Right cardiac atrium (tissue), 5 donors: ENCODE data around the gene TBX21. TPM values are rescaled to one million over a fixed set of nuclear protein-coding genes. Genes with fewer than 3 reads are reported as not detected.
A peak's percentile ranks its signal among the peaks of the same experiment; 100 is the strongest.

Source experiments
- ATAC-seq, 2 donors: fragments of 200-7000 bp; cut with Tn5 transposase; one replicate each; pipeline versions ENCODE4 v1.8.0 to v1.9.1; 2020; ENCODE audit warnings: moderate library complexity in 2 of 2, mild to moderate bottlenecking in 1 of 2
- DNase-seq, 3 donors: peaks; one replicate each; pipeline ENCODE4 v3.0.0-alpha.2; 2020
- H3K27ac ChIP-seq: one replicate; pipeline ENCODE4 v1.5.1; 2013; ENCODE audit warnings: mild to moderate bottlenecking, low read length, control low read depth, moderate library complexity
- H3K27me3 ChIP-seq: one replicate; pipeline ENCODE4 v1.6.1; 2013; ENCODE audit not compliant: control insufficient read depth, insufficient read depth
- H3K4me1 ChIP-seq: one replicate; pipeline ENCODE4 v1.6.1; 2013; ENCODE audit warnings: low read length; ENCODE audit not compliant: control insufficient read depth, insufficient read depth
- H3K4me3 ChIP-seq: one replicate; pipeline ENCODE4 v1.5.1; 2013; ENCODE audit warnings: low read length, control low read depth
- H3K9me3 ChIP-seq: one replicate; pipeline ENCODE4 v1.6.1; 2013; ENCODE audit warnings: low read length; ENCODE audit not compliant: control insufficient read depth
- WGBS: extraction: QIAGEN DNeasy Blood & Tissue Kit; methylation state at CpG from one replicate; pipeline ENCODE4 v1.1.7; 2013; 5-methylcytosine and 5-hydroxymethylcytosine counted together
- intact Hi-C, 4 donors: fragments of 100-400 bp; cut with DNase I; formaldehyde crosslinking; loops; one replicate each; pipeline versions ENCODE4 v1.11.0 to v1.14.0; 2022 to 2023
- polyA plus RNA-seq: library from polyadenylated mRNA; stranded (reverse); fragments of 200-250 nt; gene quantifications from one replicate; pipeline ENCODE4 v1.2.3, GENCODE V29; 2013
- total RNA-seq, 4 donors: library from RNA; stranded (reverse); fragmentation: NEBNext Ultra II Directional; extraction: Animal tissue kit (Norgen Biotek cat#: 25700); gene quantifications; one replicate each; pipeline ENCODE4 v1.2.1, GENCODE V29; 2021
- donor health status: healthy with polysubstance abuse.
- donor health status: DM: no; HTN: yes; CAD: no.
- donor health status: DM: no; HTN: no; CAD: no.
- donor health status: DM: no; HTN: yes; CAD: no; lungs with severe emphysema.
- donor health status: DM: yes; HTN: yes; CAD: no.

The TBX21 gene
- total and polyA plus RNA-seq, 5 donors: 0.14 to 0.60 (median 0.26) TPM; not detected in 1

- Histone ChIP-seq H3K4me3 (no peak overlapping the region), H3K27ac (no peak overlapping the region), H3K9me3 (no peaks in the 10 kb centered on the region), H3K4me1 (peaks cover 16% of the 10 kb centered on the region), H3K27me3 (no peaks in the 10 kb centered on the region)
- ATAC-seq: no peak
- intact Hi-C loops: loop anchor here in 1 of 4 donors (10.0 kb wide), 1 partner anchor 87 kb away; no protein-coding TSS in a partner anchor
- DNase-seq: no peak
- WGBS: 70% methylated on average over 3 of the region's 3 CpGs
Measured at GRCh38 chr17:47707884-47708283, 25.2 kb upstream of the TBX21 start.

DNA sequence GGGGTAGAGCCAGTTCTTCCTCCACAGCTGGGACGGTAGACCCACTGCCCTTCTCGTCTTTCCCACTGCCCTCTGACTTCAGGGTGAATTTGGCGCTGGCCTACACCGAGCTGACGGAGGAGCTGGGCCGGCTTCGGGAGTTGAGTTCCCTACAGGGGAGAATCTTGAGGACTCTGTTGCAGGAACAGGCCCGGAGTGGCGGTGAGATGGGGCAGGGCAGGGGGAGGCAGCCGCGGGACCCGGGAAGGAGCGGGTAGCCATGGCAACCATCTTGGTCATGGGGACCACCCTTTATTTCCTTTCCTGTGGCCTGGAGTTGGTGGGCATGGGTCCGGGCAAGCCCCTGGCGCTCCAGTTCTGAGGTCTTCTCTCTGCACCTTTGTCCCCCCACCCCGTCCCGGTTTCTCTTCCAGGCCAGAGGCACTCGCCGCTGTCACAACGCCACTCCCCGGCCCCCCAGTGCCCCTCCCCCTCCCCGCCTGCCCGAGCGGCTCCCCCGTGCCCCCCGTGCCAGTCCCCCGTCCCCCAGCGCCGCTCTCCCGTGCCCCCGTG lies 24.6 kb upstream of the TBX21 start:
- Histone ChIP-seq H3K9me3 (no peaks in the 10 kb centered on the region), H3K27ac (no peak overlapping the region), H3K4me3 (peak overlapping the region; percentile 36), H3K4me1 (peaks cover 16% of the 10 kb centered on the region), H3K27me3 (no peaks in the 10 kb centered on the region)
- ATAC-seq: no peak
- 56% methylated on average over 31 of the region's 31 CpGs for WGBS
- intact Hi-C loops: loop anchor here in 1 of 4 donors (10.0 kb wide), 1 partner anchor 86 kb away; no protein-coding TSS in a partner anchor
- no peak for DNase-seq

DNA sequence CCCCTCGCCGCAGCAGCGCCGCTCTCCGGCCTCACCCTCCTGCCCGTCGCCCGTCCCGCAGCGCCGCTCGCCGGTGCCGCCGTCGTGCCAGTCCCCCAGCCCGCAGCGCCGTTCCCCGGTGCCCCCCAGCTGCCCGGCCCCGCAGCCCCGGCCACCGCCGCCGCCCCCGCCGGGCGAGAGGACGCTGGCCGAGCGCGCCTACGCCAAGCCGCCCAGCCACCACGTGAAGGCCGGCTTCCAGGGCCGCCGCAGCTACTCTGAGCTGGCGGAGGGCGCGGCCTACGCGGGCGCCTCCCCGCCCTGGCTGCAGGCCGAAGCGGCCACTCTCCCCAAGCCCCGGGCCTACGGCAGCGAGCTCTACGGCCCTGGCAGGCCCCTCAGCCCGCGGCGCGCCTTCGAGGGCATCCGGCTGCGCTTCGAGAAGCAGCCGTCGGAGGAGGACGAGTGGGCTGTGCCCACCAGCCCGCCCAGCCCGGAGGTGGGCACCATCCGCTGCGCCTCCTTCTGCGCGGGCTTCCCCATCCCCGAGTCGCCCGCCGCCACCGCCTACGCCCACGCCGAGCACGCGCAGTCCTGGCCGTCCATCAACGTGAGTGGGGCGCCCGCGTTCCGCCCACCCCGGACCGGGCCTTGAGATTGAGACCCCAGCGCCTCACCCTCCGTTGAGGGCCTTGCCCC lies 24.0 kb upstream of the TBX21 start:
- DNase-seq: peak; percentile 59 to 88 (median 87)
- Histone ChIP-seq H3K27ac (no peak overlapping the region), H3K9me3 (no peaks in the 10 kb centered on the region), H3K27me3 (no peaks in the 10 kb centered on the region), H3K4me1 (peaks cover 16% of the 10 kb centered on the region), H3K4me3 (peak overlapping the region; percentile 36)
- intact Hi-C loops: loop anchor here in 1 of 4 donors (10.0 kb wide), 1 partner anchor 86 kb away; no protein-coding TSS in a partner anchor
- 54% methylated on average over 89 of the region's 89 CpGs for WGBS
- peak; percentile 57 to 84 for ATAC-seq

DNA sequence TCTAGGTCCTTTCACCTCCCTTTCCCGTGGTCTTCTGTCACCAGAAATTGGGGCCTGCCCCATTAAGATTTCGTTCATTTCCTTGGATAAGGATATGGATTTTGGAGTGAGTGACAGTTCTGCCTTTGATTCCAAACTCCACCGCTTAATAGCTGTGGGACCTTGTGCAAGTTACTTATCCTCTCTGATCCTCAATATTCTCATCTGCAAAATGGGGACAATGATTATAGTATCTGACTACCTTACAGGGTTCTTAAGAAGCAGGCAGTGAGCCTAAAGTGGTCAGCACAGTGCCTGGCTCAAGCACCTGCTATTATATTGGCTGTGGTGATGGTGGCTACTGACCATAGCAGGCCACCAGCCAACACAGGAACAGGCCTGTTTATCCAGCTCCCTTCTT lies 23.4 kb upstream of the TBX21 start:
- Histone ChIP-seq H3K27ac (no peak overlapping the region), H3K27me3 (no peaks in the 10 kb centered on the region), H3K4me1 (peaks cover 16% of the 10 kb centered on the region), H3K9me3 (no peaks in the 10 kb centered on the region), H3K4me3 (no peak overlapping the region)
- WGBS: 89% methylated on average over 3 of the region's 3 CpGs
- DNase-seq: no peak
- intact Hi-C loops: loop anchor here in 1 of 4 donors (10.0 kb wide), 1 partner anchor 85 kb away; no protein-coding TSS in a partner anchor
- ATAC-seq: no peak

- no peak for ATAC-seq
- Histone ChIP-seq H3K27ac (no peak overlapping the region), H3K4me1 (peaks cover 11% of the 10 kb centered on the region), H3K4me3 (no peak overlapping the region), H3K27me3 (no peaks in the 10 kb centered on the region), H3K9me3 (no peaks in the 10 kb centered on the region)
- intact Hi-C loops: no loop called here
- 91% methylated on average over 15 of the region's 15 CpGs for WGBS
- peak in 1 of 3 donors; percentile 35 for DNase-seq
Measured at GRCh38 chr17:47711366-47712099, 21.5 kb upstream of the TBX21 start.

DNA sequence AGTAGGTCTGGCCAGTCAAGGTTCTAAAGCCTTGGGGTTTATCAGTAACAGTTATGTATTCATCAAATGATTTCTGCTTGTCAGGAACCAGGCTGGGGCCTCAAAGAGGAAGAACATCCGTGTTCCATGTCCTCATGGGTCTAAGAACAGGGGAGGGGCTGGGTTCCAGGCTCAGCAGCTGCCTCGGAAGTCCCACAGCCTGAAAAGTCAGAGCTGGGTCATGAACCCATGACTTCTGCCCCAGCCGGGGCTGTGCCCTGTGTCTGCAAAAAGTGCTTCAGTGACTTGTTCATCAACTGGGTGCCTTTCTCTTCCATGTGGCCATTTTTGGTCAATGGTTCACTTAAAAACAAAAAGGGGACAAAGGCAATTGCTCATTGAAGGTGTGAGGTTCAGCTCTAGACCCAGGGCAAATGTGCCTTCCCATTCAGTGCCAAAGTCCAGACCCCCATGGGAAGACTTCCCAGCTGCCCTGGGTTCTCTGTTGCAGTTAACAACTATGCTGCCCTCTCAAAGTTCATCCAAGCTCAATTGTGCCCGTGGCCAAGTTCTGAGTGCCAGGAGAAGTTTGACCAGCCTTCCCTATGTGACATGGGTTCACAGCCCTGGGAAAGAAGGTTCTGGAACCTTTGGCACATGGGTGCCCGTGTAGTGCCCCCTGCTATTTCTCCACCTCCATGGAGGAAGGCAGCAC lies 20.6 kb upstream of the TBX21 start:
- no peak overlapping the region for H3K27ac ChIP-seq
- H3K4me3 ChIP-seq: no peak overlapping the region
- no peak for DNase-seq
- no peaks in the 10 kb centered on the region for H3K9me3 ChIP-seq
- no peaks in the 10 kb centered on the region for H3K27me3 ChIP-seq
- 51% methylated on average over 5 of the region's 5 CpGs for WGBS
- intact Hi-C loops: no loop called here
- no peak for ATAC-seq
- peaks cover 3% of the 10 kb centered on the region for H3K4me1 ChIP-seq

DNA sequence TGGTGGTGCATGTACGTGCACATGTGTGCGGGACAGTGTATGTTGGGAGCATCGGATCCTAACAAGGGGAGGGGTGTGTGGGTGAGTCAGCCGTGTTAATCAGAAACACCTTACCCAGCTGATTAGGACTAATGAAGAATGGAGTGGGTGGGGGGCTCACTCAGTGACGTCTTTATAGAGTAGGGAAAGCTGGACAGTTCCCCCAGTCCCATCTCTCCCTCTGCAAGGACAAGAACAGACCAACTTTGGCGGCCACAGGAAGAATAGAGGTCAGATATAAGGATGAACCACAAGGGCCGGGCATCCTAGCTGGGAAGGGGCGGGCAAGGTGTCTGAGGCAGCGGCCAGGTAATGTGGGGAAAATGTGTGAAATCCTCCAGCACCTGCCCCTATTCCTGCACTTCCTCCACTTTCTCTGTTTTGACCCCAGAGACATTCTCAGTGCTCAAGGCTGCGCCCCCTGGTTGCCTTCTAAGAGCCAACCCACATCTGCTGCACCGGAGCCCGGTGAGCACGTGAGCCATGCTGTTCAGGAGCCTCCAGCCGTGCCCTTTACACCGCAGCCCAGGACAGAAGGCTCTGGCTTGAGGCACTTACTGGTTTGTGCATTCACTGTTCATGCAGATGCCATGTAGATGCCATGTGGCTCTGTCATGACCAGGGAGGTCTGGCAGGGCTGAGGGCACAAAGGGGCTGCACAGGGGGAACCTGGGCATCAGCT lies 18.9 kb upstream of the TBX21 start:
- no peak overlapping the region for H3K27ac ChIP-seq

GRCh38 chr17:47714773-47715396 lies 18.2 kb upstream of the TBX21 start:
- Histone ChIP-seq H3K27me3 (no peaks in the 10 kb centered on the region), H3K9me3 (no peaks in the 10 kb centered on the region), H3K4me1 (no peaks in the 10 kb centered on the region), H3K27ac (no peak overlapping the region), H3K4me3 (no peak overlapping the region)
- no peak for ATAC-seq
- intact Hi-C loops: no loop called here
- no peak for DNase-seq
- WGBS: 71% methylated on average over 6 of the region's 6 CpGs

More for the DNA sequence above, 18.9 kb upstream of the TBX21 start:
- H3K27me3 ChIP-seq: no peaks in the 10 kb centered on the region
- H3K4me1 ChIP-seq: no peaks in the 10 kb centered on the region
- DNase-seq (no peak), ATAC-seq (no peak)
- 43% methylated on average over 15 of the region's 15 CpGs for WGBS
- H3K9me3 ChIP-seq: no peaks in the 10 kb centered on the region
- intact Hi-C loops: no loop called here
- no peak overlapping the region for H3K4me3 ChIP-seq

DNA sequence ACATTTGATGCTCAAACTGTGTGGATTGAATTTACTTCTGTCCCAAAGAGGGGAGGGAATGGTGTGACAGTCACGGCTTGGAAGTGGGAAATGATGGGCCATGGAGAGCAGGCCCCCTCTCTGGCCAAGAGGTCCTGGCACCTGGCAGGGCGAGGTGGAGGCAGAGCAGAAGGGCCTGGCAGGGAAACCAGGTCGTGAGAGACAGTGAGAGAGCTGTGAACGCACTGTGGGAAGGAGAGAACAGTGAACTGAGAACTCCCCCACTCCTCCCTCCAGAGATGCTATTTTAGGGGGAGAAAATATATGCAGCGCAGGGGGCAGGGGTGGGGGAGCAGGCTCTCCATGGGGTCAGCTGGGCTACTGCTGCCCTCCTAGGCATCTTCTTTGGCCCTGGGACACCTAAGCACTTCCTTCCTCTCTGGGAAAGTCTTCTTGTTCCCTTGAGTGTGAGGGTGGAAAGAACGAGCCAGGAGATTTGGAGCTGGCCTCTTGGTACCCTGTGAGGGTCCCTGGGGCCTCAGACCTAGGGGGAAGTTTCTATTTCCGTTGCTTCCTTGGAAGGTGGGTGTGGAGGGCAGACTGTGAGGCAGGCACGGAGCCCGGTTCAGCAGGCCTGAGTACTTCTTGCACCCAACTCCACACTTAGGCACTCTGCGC lies 17.2 kb upstream of the TBX21 start:
- H3K27me3 ChIP-seq: no peaks in the 10 kb centered on the region
- H3K27ac ChIP-seq: no peak overlapping the region
- 59% methylated on average over 10 of the region's 10 CpGs for WGBS
- no peak for ATAC-seq
- no peaks in the 10 kb centered on the region for H3K4me1 ChIP-seq
- intact Hi-C loops: no loop called here
- no peaks in the 10 kb centered on the region for H3K9me3 ChIP-seq
- no peak for DNase-seq
- H3K4me3 ChIP-seq: no peak overlapping the region

- no peak overlapping the region for H3K4me3 ChIP-seq
- intact Hi-C loops: no loop called here
- DNase-seq (no peak), ATAC-seq (no peak)
- no peaks in the 10 kb centered on the region for H3K27me3 ChIP-seq
- H3K4me1 ChIP-seq: no peaks in the 10 kb centered on the region
- H3K27ac ChIP-seq: no peak overlapping the region
- WGBS: 87% methylated on average over 3 of the region's 3 CpGs
- H3K9me3 ChIP-seq: no peaks in the 10 kb centered on the region
Measured at GRCh38 chr17:47716375-47716774, 16.7 kb upstream of the TBX21 start.
